ENCODE measurements around the gene SDF2L1. TPM values are rescaled to one million over a fixed set of nuclear protein-coding genes. Genes with fewer than 3 reads are reported as not detected.
"Not testable (repeated sequence)": the region's sequence is repeated elsewhere in the genome, so short reads cannot be mapped to it uniquely, and the experiment has no call there.

Gene SDF2L1
- total RNA-seq, 1 donor from 2014 or later = 21.8 TPM

DNA sequence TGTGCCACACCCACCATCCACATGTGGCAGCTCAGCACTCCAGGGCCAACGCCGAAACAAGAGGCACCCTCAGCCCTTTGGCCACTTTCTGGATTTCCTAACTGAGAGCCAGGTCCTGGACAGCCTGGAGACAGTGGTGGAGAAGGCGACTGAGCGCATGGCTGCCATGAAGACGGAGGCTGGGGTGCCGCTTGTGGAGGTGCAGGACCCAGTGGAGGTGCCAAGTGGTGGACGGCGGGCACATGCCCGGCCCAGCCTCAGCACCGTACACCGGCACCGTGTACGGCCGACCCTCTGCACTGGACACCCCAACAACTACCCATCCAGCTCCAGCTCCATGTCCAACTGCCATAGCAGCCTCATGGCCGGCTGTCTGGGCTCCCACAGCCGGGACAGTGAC lies 8.0 kb upstream of the SDF2L1 start:
- intact Hi-C loops (cut with DNase I) = no loop called here
- ATAC-seq (no peak), DNase-seq (ENCODE audit: low spot score) (no peak)

DNA sequence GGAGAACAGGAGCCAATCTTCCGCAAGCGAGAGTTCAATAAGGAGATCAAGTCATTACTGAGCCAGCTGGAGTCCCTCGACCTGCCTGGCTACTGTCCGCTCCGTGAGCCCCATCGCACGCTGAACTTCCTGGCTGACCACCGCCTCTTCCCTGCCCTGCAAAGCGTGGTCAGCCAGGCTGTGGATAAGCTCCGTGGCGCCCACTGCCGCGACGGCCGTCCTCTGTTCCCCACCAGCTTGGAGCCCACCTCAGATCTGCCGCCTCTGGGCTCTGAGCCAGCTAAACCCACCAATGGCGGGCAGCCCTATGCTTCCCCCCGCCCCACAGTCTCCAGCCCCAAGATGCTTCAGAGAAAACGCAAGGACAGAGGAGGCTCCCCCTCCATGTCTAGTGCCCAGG lies 7.3 kb upstream of the SDF2L1 start:
- DNase-seq (ENCODE audit: low spot score) = no peak
- intact Hi-C loops (cut with DNase I) = no loop called here
- no peak for ATAC-seq

DNA sequence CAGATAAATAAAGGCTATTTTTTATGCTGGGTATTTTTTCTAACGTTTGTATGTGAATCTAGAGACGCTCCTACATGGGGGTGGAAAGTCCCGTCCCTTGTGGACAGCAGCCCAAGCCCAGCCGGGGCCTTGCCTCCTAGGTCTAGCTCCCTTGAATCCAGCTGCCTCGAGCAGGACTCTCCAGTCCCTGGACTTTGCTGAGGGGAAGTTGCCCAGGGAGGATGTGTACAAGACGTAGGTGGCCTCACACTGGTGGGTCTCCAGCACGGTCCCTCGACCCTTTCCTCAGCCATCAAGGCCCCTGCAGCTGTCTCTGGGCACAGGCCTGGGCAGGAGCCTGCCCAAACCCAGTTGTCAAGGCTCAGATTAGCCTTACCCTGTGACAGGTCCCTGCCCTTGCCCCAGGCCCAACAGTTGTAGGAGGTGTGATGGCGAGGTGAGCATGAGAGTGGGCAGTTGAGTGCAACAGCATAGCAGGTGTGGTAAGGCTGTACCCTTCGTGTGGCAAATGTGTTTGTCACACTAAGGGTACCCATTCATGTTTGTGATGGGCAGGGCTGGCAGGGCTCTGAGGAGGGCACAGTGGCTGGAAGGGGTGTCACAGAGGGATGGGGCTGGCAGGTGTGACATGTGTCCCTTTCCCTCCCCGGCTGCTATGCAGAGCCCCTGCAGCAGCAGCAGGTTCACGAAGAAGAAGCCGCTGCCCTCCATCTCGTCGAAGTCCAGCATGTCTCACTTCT lies 6.2 kb upstream of the SDF2L1 start:
- DNase-seq (ENCODE audit: low spot score) (no peak), ATAC-seq (no peak)
- intact Hi-C loops (cut with DNase I) = no loop called here

GRCh38 chr22:21636629-21637218 lies 5.4 kb upstream of the SDF2L1 start:
- intact Hi-C loops (cut with DNase I) = no loop called here
- ATAC-seq (no peak), DNase-seq (ENCODE audit: low spot score) (no peak)

GRCh38 chr22:21637450-21637849 lies 4.7 kb upstream of the SDF2L1 start:
- intact Hi-C loops (cut with DNase I); DNase-seq (ENCODE audit: low spot score); ATAC-seq: not testable (repeated sequence)

GRCh38 chr22:21639359-21639758 lies 2.7 kb upstream of the SDF2L1 start:
- intact Hi-C loops (cut with DNase I) = no loop called here
- no peak for DNase-seq (ENCODE audit: low spot score)

DNA sequence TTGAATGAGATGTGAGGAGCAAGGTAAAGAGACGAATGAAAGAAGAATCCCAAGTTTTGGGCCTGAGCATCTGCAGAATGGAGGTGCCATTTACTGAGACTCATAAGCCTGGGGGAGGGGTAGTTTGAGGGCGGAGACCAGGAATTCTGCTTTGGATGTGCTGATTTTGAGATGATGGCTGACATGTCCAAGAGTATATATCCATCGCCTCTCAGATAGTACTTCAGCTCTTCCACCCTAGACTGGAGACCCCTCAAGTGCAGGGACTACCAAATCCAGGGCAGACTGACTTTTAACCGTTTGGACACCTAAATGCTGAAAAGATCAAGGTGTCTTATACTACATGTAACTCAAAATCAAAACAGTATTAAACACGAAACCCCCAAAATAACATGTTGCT lies 1.3 kb upstream of the SDF2L1 start:
- no peak for ATAC-seq

More at GRCh38 chr22:21639359-21639758, 2.7 kb upstream of the SDF2L1 start:
- no peak for ATAC-seq

GRCh38 chr22:21641417-21641788 lies 699 bp upstream of the SDF2L1 start:
- intact Hi-C loops (cut with DNase I) = no loop called here
- ATAC-seq (peak; percentile 43), DNase-seq (ENCODE audit: low spot score) (no peak)

More for the DNA sequence above, 1.3 kb upstream of the SDF2L1 start:
- intact Hi-C loops (cut with DNase I) = no loop called here
- no peak for DNase-seq (ENCODE audit: low spot score)

GRCh38 chr22:21642584-21643448 lies 714 bp downstream of the SDF2L1 start:
- DNase-seq (ENCODE audit: low spot score) (peak; percentile 71), ATAC-seq (no peak)

GRCh38 chr22:21643533-21644357 lies 1.6 kb downstream of the SDF2L1 start:
- ATAC-seq (no peak), DNase-seq (ENCODE audit: low spot score) (no peak)
- intact Hi-C loops (cut with DNase I) = no loop called here

More at GRCh38 chr22:21642584-21643448, 714 bp downstream of the SDF2L1 start:
- intact Hi-C loops (cut with DNase I) = no loop called here

DNA sequence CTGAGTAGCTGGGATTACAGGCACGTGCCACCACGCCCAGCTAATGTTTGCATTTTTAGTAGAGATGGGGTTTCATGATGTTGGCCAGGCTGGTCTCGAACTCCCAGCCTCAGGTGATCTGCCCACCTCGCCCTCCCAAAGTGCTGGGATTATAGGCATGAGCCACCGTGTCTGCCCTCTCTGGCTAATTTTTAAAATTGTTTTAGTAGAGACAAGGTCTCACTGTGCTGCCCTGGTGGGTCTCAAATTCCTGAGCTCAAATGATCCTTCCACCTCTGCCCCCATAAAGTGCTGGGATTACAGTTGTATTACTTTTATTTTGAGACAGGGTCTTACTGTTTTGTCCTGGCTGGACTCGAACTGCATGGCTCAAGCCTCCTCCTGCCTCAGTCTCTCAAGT lies 3.4 kb downstream of the SDF2L1 start:
- intact Hi-C loops (cut with DNase I); ATAC-seq: not testable (repeated sequence)

GRCh38 chr22:21646608-21647590 lies 4.8 kb downstream of the SDF2L1 start:
- ATAC-seq (peak; percentile 39), DNase-seq (ENCODE audit: low spot score) (peak; percentile 87)
- intact Hi-C loops (cut with DNase I) = loop anchor here (1.0 kb wide), 1 partner anchor 33 kb away; no protein-coding TSS in a partner anchor

More for the DNA sequence above, 3.4 kb downstream of the SDF2L1 start:
- DNase-seq (ENCODE audit: low spot score) = not testable (repeated sequence)

DNA sequence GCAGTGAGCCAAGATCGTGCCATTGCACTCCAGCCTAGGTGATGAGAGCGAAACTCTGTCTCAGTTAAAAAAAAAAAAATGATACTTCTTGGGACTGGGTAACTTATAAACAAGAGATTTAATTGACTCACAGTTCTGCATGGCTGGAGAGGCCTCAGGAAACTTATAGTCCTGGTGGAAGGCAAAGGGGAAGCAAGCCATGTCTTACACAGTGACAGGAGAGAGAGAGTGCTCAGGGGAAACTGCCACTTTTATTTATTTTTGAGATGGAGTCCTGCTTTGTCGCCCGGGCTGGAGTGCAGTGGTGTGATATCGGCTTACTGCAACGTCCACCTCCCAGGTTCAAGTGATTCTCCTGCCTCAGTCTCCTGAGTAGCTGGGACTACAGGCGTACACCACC lies 8.2 kb downstream of the SDF2L1 start:
- ATAC-seq (no peak), DNase-seq (ENCODE audit: low spot score) (no peak)
- intact Hi-C loops (cut with DNase I) = loop anchor here (10.0 kb wide), 1 partner anchor 1555 kb away; no protein-coding TSS in a partner anchor

GRCh38 chr22:21650823-21651520 lies 8.9 kb downstream of the SDF2L1 start:
- intact Hi-C loops (cut with DNase I) = loop anchor here (10.0 kb wide), 1 partner anchor 1554 kb away; no protein-coding TSS in a partner anchor
- DNase-seq (ENCODE audit: low spot score) = no peak
- no peak for ATAC-seq

DNA sequence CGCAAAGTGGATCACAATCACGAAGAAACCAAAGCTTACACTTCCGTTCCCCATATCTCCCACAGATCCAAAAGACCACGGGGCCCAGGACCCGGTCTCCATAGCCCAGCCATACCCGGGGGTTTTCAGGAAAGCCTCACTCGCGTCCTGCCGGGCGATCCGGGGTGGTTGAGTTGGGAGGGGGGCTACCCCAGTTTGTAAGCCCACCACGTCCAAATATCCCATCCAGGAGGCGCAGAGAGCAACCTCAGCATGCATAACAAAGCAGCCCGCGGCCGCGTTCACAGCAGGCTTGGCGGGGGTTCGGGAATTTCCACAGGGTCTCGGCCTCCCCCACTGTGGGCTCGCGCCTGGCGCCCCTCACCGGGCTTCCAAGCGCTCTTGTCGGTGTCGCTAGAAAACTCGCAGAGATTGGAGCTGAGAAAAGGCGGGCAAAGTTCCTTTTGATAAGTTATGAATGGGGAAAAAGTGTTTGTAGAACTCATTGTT lies 9.5 kb downstream of the SDF2L1 start:
- intact Hi-C loops (cut with DNase I) = loop anchor here (10.0 kb wide), 1 partner anchor 1553 kb away; no protein-coding TSS in a partner anchor
- ATAC-seq (peak; percentile 17), DNase-seq (ENCODE audit: low spot score) (peak; percentile 63)

DNA sequence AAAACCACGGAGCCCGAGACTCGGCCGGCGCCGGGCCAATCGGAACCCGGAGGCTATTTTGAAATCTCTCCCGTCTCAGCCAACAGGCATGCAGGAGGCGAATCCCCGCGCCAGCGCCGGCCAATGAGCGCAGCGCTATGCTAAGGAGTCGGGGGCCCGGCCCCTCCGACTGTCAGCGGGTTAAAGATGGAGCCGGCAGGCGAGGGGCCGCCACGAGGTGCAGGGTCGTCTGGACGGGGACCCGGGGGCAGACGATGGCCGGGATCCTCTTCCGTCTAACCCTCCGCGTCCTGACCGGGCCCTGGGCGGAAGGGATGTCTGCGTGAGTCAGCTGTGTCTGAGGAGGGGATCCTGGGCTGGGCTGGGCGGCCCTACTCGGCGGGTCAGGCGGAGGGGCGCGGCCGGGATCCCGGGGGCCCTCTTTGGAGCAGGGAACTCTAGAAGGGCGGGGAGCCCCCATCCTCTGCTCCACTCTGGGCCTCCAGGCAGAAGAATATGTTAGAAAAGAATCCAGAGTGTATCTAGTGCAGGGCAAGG lies 10.0 kb downstream of the SDF2L1 start:
- intact Hi-C loops (cut with DNase I) = loop anchor here (10.0 kb wide), 1 partner anchor 1553 kb away; no protein-coding TSS in a partner anchor
- DNase-seq (ENCODE audit: low spot score) (peak; percentile 92), ATAC-seq (peak; percentile 95)

Measured in sciatic nerve (tissue), 2 donors.